Mucosa of gallbladder (tissue), 1 donor: ENCODE measurements around the gene TRAF2. TPM values are rescaled to one million over a fixed set of nuclear protein-coding genes. Genes with fewer than 3 reads are reported as not detected.

Experiments used
- total RNA-seq: library from RNA; stranded (reverse); gene quantifications from one replicate; pipeline ENCODE4 v1.2.1, GENCODE V29; 2021
- donor health status: DM: no; HTN: no; CAD: no.

The TRAF2 gene
- total RNA-seq, 1 donor from 2014 or later = 19.6 TPM

Other genes starting within 250 kb of the TRAF2 start
- 62.2 TPM for gene EGFL7, start 223.6 kb upstream of the TRAF2 start, total RNA-seq
- 81.7 TPM for gene AGPAT2, start 199.1 kb upstream of the TRAF2 start, total RNA-seq
- 8.8 TPM for gene DIPK1B, start 173.9 kb upstream of the TRAF2 start, total RNA-seq
- gene LCN10, start 143.6 kb upstream of the TRAF2 start, total RNA-seq = 11.4 TPM
- 12.8 TPM for gene LCN6, start 138.0 kb upstream of the TRAF2 start, total RNA-seq
- not detected for gene LCN8, start 128.3 kb upstream of the TRAF2 start, total RNA-seq
- gene LCN15, start 122.0 kb upstream of the TRAF2 start, total RNA-seq = not detected
- 81.3 TPM for gene TMEM141, start 95.2 kb upstream of the TRAF2 start, total RNA-seq
- gene CCDC183, start 90.2 kb upstream of the TRAF2 start, total RNA-seq = 2.3 TPM
- gene RABL6, start 78.6 kb upstream of the TRAF2 start, total RNA-seq = 91.0 TPM
- gene AJM1, start 44.0 kb upstream of the TRAF2 start, total RNA-seq = 19.4 TPM
- 150 TPM for gene PHPT1, start 37.1 kb upstream of the TRAF2 start, total RNA-seq
- 38.6 TPM for gene MAMDC4, start 34.2 kb upstream of the TRAF2 start, total RNA-seq
- gene EDF1, start 20.2 kb upstream of the TRAF2 start, total RNA-seq = 342 TPM
- gene FBXW5, start 58.2 kb downstream of the TRAF2 start, total RNA-seq = 144 TPM
- 110 TPM for gene C8G, start 58.7 kb downstream of the TRAF2 start, total RNA-seq
- gene LCN12, start 65.8 kb downstream of the TRAF2 start, total RNA-seq = 10.0 TPM
- 481 TPM for gene PTGDS, start 91.0 kb downstream of the TRAF2 start, total RNA-seq
- gene LCNL1, start 96.5 kb downstream of the TRAF2 start, total RNA-seq = 0.92 TPM
- 51.2 TPM for gene PAXX, start 105.9 kb downstream of the TRAF2 start, total RNA-seq
- gene CLIC3, start 110.1 kb downstream of the TRAF2 start, total RNA-seq = 2.2 TPM
- 298 TPM for gene ABCA2, start 141.7 kb downstream of the TRAF2 start, total RNA-seq
- 0.26 TPM for gene FUT7, start 145.6 kb downstream of the TRAF2 start, total RNA-seq
- 376 TPM for gene NPDC1, start 159.7 kb downstream of the TRAF2 start, total RNA-seq
- gene ENTPD2, start 167.5 kb downstream of the TRAF2 start, total RNA-seq = 41.1 TPM
- 2.4 TPM for gene SAPCD2, start 184.0 kb downstream of the TRAF2 start, total RNA-seq
- gene UAP1L1, start 191.0 kb downstream of the TRAF2 start, total RNA-seq = 10.5 TPM
- gene MAN1B1, start 200.5 kb downstream of the TRAF2 start, total RNA-seq = 59.8 TPM
- gene DPP7, start 228.2 kb downstream of the TRAF2 start, total RNA-seq = 199 TPM